ENCODE data around the gene ESYT1.
A peak's percentile ranks its signal among the peaks of the same experiment; 100 is the strongest.

The ESYT1 gene

GRCh38 chr12:56151672-56152131 lies 23.6 kb downstream of the ESYT1 start:
- no peak for DNase-seq (ENCODE audit: low spot score)
- Histone ChIP-seq H3K27ac (peak overlapping the region; percentile 90 to 94), H3K4me3 (peak overlapping the region; percentile 71)
- TF ChIP-seq CTCF (IDR thresholded peaks at IDR 0.05): peak; percentile 29

GRCh38 chr12:56152132-56152755 lies 24.2 kb downstream of the ESYT1 start, which contains the start of gene MYL6B:
Gene MYL6B, plus strand, starts transcription at chr12:56152587. Its CDS starts 1,332 bp downstream, at chr12:56153919.
- Histone ChIP-seq H3K4me3 (peak within 1 kb of the TSS; percentile 71), H3K27ac (peak within 1 kb of the TSS; percentile 90 to 94)
- DNase-seq (ENCODE audit: low spot score): peak; percentile 95
- no peak for TF ChIP-seq CTCF (IDR thresholded peaks at IDR 0.05)

DNA sequence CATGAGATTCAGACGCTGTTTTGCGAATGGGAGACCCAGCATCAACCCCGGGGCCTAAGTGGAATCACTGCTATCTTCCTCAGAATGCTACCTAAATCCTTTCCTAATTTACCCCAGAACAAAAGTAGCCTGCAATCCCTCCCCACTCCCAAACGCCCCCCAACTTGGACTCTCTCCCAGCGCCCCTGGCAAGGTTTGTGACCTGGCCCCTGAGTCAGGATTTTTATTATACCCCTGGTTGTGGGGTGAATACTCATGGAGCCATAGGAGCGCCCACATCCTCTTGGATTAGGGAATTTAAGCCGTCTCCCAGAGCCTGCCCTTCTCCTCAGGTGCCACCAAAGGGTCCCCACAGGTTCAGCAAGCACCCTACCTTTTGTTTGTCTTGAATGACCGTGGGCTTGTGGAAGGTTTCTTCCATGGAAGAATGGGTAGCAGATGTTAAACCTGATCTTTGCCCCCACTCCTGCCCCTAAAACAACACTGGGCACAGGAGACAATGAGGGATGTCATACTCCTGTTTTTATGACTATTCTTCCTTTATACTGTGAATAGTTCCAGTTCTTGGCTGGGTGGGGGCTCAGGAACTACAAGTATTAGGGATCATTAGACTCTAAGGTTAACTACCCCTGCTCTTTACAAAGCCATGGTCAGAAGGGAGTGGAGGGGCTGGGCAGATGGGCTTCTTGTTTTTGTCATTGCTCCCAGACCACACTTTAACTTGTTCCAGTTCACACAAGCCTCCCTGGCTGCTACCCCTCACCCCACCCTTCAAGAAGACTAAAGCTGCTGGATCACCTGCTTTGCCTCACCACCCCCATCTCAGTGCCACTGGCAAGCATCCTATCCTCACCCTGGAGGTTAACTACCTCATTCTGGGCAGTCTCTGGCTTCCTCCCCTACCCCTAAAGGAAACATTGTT lies 24.9 kb downstream of the ESYT1 start:
- peak overlapping the region; percentile 90 to 94 for H3K27ac ChIP-seq
- peak overlapping the region; percentile 71 for H3K4me3 ChIP-seq
- no peak for DNase-seq (ENCODE audit: low spot score)
- TF ChIP-seq CTCF (IDR thresholded peaks at IDR 0.05): no peak

- no peak for DNase-seq (ENCODE audit: low spot score)
- H3K4me3 ChIP-seq: no peak overlapping the region
- no peak for TF ChIP-seq CTCF (IDR thresholded peaks at IDR 0.05)
- no peak overlapping the region for H3K27ac ChIP-seq
These were observed 25.6 kb downstream of the ESYT1 start for GRCh38 chr12:56153678-56154065.

DNA sequence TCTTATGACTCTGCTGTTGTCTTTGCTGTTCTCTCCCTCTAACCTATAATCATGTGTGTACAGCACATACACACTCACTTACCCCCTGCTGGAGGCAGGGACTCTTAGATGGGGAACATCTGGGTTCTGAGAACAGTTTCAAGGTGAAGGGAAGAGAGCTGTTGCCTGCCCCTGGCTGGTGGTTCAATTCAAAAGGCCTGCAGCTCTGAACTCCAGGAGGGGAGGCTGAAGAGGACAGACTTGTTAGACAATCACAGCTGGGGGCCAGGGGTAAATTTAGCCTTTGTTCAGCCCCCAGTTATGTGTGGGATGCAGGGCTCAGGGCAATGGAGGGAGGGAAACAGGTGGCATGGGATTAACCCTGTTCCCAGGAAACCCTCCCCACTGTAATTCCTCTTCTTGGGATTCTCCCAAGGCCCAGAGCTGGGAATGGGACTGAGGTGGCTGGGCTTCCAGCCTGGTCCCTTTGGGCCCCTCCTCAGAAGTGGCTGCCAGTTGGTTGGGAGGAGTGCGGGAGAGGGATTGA lies 26.2 kb downstream of the ESYT1 start:
- Histone ChIP-seq H3K4me3 (no peak overlapping the region), H3K27ac (no peak overlapping the region)
- no peak for TF ChIP-seq CTCF (IDR thresholded peaks at IDR 0.05)
- DNase-seq (ENCODE audit: low spot score): no peak

- no peak for TF ChIP-seq CTCF (IDR thresholded peaks at IDR 0.05)
- DNase-seq (ENCODE audit: low spot score): no peak
- no peak overlapping the region for H3K4me3 ChIP-seq
These were observed 26.8 kb downstream of the ESYT1 start for GRCh38 chr12:56154818-56155217.

More at GRCh38 chr12:56154818-56155217, 26.8 kb downstream of the ESYT1 start:
- no peak overlapping the region for H3K27ac ChIP-seq
